Measurements from ENCODE around the gene PID1.

The PID1 gene

DNA sequence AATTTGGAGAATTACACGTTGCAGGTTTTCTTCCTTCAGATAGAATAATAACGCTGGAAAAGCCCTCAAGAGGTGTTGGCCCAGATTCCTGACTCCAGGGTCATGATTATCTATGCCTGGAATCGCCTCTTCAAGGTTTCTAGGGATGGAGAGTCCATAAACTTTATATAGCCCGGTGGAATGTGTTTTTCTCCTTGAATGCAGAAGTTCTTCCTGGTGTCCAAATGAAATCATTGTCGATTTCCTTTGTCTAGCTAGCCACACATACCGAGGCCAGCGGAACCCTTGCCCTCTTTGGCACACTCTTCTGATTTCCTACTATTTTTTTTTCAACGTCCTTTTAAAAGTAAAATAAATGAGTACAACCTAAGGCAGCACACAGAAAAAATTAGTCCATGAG is 117.8 kb downstream of the PID1 start:
- Histone ChIP-seq H3K27me3 (ENCODE audit: insufficient read depth, low read depth) (no peaks in the 10 kb centered on the region), H3K4me2 (no peak overlapping the region), H3K27ac (no peak overlapping the region), H3K79me2 (ENCODE audit: insufficient read depth, low read depth) (no peaks in the 10 kb centered on the region), H2AFZ (ENCODE audit: low read depth) (no peak overlapping the region), H3K36me3 (ENCODE audit: insufficient read depth) (no peaks in the 10 kb centered on the region), H3K4me3 (IDR thresholded peaks at IDR 0.05; ENCODE audit: insufficient read depth, low read depth, low read length) (no peak overlapping the region), H3K4me1 (ENCODE audit: low read depth, poor library complexity, severe bottlenecking) (no peaks in the 10 kb centered on the region), H4K20me1 (ENCODE audit: insufficient read depth) (no peaks in the 10 kb centered on the region), H3K9ac (no peak overlapping the region)
- TF ChIP-seq, protein P1, sequence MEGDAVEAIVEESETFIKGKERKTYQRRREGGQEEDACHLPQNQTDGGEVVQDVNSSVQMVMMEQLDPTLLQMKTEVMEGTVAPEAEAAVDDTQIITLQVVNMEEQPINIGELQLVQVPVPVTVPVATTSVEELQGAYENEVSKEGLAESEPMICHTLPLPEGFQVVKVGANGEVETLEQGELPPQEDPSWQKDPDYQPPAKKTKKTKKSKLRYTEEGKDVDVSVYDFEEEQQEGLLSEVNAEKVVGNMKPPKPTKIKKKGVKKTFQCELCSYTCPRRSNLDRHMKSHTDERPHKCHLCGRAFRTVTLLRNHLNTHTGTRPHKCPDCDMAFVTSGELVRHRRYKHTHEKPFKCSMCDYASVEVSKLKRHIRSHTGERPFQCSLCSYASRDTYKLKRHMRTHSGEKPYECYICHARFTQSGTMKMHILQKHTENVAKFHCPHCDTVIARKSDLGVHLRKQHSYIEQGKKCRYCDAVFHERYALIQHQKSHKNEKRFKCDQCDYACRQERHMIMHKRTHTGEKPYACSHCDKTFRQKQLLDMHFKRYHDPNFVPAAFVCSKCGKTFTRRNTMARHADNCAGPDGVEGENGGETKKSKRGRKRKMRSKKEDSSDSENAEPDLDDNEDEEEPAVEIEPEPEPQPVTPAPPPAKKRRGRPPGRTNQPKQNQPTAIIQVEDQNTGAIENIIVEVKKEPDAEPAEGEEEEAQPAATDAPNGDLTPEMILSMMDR (conservative IDR thresholded peaks at IDR 0.05; ENCODE audit: low read depth, low read length), result no peak

DNA sequence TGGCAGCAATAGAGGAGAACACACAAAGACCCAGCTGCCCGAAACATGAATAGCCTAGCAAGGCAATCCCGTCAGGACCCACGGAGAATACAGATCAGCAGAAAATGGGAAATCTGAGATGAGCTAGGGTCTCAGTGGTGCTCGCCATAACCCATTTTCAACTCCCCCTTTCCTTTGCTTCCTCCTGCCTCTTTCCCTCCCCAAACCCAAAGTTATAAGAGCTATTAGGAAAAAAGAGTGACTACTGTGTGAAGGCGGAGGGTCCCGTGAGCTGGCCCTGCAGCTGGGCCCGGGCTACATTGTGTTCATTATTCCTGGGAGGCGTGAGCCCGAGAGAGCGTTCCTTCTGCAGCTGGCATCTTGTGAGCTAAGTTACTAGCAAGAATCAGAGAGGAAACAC is 118.4 kb downstream of the PID1 start:
- TF ChIP-seq, protein P1 (conservative IDR thresholded peaks at IDR 0.05; ENCODE audit: low read depth, low read length), result no peak
- Histone ChIP-seq H3K36me3 (ENCODE audit: insufficient read depth) (no peaks in the 10 kb centered on the region), H2AFZ (ENCODE audit: low read depth) (no peak overlapping the region), H3K79me2 (ENCODE audit: insufficient read depth, low read depth) (no peaks in the 10 kb centered on the region), H3K27ac (no peak overlapping the region), H4K20me1 (ENCODE audit: insufficient read depth) (no peaks in the 10 kb centered on the region), H3K4me1 (ENCODE audit: low read depth, poor library complexity, severe bottlenecking) (no peaks in the 10 kb centered on the region), H3K4me2 (no peak overlapping the region), H3K9ac (no peak overlapping the region), H3K4me3 (IDR thresholded peaks at IDR 0.05; ENCODE audit: insufficient read depth, low read depth, low read length) (no peak overlapping the region), H3K27me3 (ENCODE audit: insufficient read depth, low read depth) (no peaks in the 10 kb centered on the region)

DNA sequence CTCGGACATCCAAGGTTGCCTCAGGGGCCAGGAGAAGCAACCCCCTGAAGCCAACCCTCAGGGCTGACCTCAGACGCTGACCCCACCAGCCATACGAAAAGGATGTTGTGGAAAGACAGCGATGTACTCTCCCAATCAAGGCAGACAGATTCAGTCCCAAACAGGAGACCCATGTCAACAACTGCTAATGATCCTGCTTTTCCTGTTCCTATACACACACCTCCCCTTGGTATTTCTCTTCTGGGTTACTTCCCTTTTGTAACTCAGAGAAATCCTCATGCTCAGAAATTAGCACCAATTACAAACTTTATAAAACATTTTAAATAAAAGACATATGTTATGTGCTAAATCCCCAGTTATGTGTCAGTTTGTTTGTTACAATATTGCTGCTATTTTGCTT is 120.8 kb downstream of the PID1 start:
- Histone ChIP-seq H3K27me3 (ENCODE audit: insufficient read depth, low read depth) (no peaks in the 10 kb centered on the region), H3K36me3 (ENCODE audit: insufficient read depth) (no peaks in the 10 kb centered on the region), H3K9ac (no peak overlapping the region), H3K4me1 (ENCODE audit: low read depth, poor library complexity, severe bottlenecking) (no peaks in the 10 kb centered on the region), H4K20me1 (ENCODE audit: insufficient read depth) (no peaks in the 10 kb centered on the region), H3K79me2 (ENCODE audit: insufficient read depth, low read depth) (no peaks in the 10 kb centered on the region), H3K4me3 (IDR thresholded peaks at IDR 0.05; ENCODE audit: insufficient read depth, low read depth, low read length) (no peak overlapping the region), H3K27ac (no peak overlapping the region), H3K4me2 (no peak overlapping the region), H2AFZ (ENCODE audit: low read depth) (no peak overlapping the region)
- TF ChIP-seq, protein P1 (conservative IDR thresholded peaks at IDR 0.05; ENCODE audit: low read depth, low read length), result no peak

DNA sequence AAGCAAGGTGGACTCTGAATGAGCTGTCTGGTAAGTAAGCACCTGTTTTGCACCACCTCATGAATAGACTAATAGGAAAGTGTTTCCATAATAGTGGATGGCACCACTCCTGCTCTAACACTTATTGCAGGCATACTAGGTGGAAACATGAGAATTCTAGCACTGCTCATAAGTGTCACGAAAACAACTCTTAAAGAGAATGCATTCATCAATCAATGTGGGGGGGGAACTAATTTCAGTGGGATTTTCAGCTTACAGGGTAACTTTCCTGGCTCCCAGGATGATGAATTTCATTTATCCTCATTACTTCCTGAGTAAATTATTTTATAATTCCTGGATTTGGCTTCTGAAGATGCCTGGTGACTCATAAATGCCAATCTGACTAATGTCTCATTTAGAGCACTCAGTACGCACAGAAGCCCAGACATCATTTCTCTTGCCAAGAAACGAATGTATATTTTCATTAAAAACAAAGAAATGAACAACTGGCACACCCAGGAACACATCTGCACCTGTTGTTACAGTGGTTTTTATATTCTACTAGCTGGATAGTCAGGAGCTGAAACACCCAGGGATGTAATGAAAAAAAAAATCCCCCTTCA is 129.6 kb downstream of the PID1 start:
- Histone ChIP-seq H3K27ac (no peak overlapping the region), H3K79me2 (ENCODE audit: insufficient read depth, low read depth) (no peaks in the 10 kb centered on the region), H3K4me3 (IDR thresholded peaks at IDR 0.05; ENCODE audit: insufficient read depth, low read depth, low read length) (no peak overlapping the region), H3K4me1 (ENCODE audit: low read depth, poor library complexity, severe bottlenecking) (no peaks in the 10 kb centered on the region), H2AFZ (ENCODE audit: low read depth) (no peak overlapping the region), H3K4me2 (no peak overlapping the region), H3K9ac (no peak overlapping the region), H3K36me3 (ENCODE audit: insufficient read depth) (no peaks in the 10 kb centered on the region), H3K27me3 (ENCODE audit: insufficient read depth, low read depth) (no peaks in the 10 kb centered on the region), H4K20me1 (ENCODE audit: insufficient read depth) (no peaks in the 10 kb centered on the region)
- TF ChIP-seq, protein P1 (conservative IDR thresholded peaks at IDR 0.05; ENCODE audit: low read depth, low read length), result no peak
